AG04449 (cell line): ENCODE data around the gene ARFGAP2.
A peak's percentile ranks its signal among the peaks of the same experiment; 100 is the strongest.

Source experiments
- CTCF ChIA-PET: fragments of 350-600 bp; formaldehyde crosslinking; extraction: SDS; loops from one replicate; lab custom pipeline; 2021; ENCODE audit warnings: antibody characterized with exemption; lab: Yijun Ruan, JAX
- POLR2A ChIA-PET: fragments of 400-600, 350-600 bp; formaldehyde crosslinking; extraction: SDS; loops from one replicate; lab custom pipeline; 2020; ENCODE audit warnings: antibody characterized with exemption, inconsistent platforms; lab: Yijun Ruan, JAX
- DNase-seq: peaks from one replicate; pipeline ENCODE4 v3.0.0-alpha.2; 2010; ENCODE audit warnings: low read depth, low spot score
- H3K4me3 ChIP-seq: 2 replicates; pipeline ENCODE4 v1.5.1; 2011; ENCODE audit warnings: low read depth, mild to moderate bottlenecking, control low read depth, low read length
- TF ChIP-seq, protein P1 (sequence below): IDR thresholded peaks from one replicate; pipeline ENCODE4 v1.5.1; 2011; ENCODE audit warnings: mild to moderate bottlenecking, moderate library complexity, low read length, control low read depth, inconsistent platforms; ENCODE audit not compliant: insufficient read depth; ENCODE audit errors: missing control alignments

The ARFGAP2 gene

DNA sequence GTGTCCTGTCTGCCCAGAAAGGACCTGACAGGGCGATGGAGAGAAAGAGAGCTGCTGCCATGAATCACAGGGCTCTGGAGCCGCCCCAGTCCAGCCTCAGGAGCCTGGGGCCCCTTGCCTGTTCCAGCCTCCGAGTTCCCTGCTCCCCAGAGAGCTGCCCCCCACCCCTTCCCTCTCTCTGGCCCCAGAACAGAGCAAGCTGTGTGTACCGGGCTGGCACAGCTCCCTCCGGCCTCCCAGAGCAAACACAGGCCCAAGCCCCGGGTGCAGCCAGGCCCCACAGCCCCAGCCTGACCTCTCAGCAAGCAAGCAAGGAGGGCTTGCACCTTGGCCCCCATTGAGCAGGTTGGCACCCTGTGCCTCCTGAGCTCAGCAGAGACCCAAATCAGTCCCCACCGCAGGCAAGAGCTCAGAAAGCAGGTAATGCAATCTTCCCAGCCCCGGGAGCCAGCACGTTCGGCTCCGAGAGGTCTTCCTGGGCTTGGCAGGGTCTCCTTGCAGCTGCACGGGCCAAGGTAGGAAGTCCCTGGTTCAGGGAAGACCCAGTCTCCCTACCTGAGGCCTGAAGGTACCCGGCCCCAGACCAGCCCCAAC, 8.1 kb upstream of the ARFGAP2 start:
- TF ChIP-seq, protein P1, sequence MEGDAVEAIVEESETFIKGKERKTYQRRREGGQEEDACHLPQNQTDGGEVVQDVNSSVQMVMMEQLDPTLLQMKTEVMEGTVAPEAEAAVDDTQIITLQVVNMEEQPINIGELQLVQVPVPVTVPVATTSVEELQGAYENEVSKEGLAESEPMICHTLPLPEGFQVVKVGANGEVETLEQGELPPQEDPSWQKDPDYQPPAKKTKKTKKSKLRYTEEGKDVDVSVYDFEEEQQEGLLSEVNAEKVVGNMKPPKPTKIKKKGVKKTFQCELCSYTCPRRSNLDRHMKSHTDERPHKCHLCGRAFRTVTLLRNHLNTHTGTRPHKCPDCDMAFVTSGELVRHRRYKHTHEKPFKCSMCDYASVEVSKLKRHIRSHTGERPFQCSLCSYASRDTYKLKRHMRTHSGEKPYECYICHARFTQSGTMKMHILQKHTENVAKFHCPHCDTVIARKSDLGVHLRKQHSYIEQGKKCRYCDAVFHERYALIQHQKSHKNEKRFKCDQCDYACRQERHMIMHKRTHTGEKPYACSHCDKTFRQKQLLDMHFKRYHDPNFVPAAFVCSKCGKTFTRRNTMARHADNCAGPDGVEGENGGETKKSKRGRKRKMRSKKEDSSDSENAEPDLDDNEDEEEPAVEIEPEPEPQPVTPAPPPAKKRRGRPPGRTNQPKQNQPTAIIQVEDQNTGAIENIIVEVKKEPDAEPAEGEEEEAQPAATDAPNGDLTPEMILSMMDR = no peak
- ChIA-PET CTCF (interaction anchor here (0.8 to 2.3 kb wide), 12 partner anchors 9 to 222 kb away, joined by 3 to 13 read pairs (median 6); partner anchors contain the start of genes ACP2, ARFGAP2, DDB2 and NR1H3), POLR2A (interaction anchor here (0.6 to 1.9 kb wide), 7 partner anchors 30 to 129 kb away, joined by 3 to 7 read pairs (median 3); partner anchors contain the start of genes ACP2 and DDB2)
- H3K4me3 ChIP-seq = peak overlapping the region; percentile 71
- no peak for DNase-seq

DNA sequence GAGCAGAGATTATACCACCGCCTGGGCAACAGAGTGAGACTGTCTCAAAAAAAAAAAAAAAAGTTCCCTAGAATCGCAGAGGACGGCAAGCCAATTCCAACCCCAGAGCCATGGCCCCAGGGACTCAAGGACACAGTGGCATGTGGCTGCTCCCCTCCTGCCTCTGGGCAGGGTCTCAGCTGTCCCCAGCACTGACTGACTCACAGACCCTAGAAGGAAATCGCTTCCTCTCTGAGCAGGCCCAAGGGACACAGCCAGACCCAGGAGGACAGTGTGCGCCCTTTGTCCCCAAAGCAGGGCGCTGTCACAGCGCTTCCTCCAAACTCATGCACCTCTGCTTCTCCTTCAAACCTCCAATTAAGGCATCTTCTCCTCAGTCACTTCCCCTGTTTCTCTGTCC, 7.3 kb upstream of the ARFGAP2 start:
- CTCF ChIA-PET = interaction anchor here (1.4 to 9.0 kb wide), 5 partner anchors 22 to 223 kb away, joined by 3 to 99 read pairs (median 12); partner anchors contain the start of gene MYBPC3
- no peak overlapping the region for H3K4me3 ChIP-seq
- TF ChIP-seq, protein P1 = no peak
- no peak for DNase-seq
- POLR2A ChIA-PET = interaction anchor here (0.6 to 1.9 kb wide), 2 partner anchors 31 to 53 kb away, joined by 3 to 7 read pairs; partner anchors contain the start of gene DDB2

DNA sequence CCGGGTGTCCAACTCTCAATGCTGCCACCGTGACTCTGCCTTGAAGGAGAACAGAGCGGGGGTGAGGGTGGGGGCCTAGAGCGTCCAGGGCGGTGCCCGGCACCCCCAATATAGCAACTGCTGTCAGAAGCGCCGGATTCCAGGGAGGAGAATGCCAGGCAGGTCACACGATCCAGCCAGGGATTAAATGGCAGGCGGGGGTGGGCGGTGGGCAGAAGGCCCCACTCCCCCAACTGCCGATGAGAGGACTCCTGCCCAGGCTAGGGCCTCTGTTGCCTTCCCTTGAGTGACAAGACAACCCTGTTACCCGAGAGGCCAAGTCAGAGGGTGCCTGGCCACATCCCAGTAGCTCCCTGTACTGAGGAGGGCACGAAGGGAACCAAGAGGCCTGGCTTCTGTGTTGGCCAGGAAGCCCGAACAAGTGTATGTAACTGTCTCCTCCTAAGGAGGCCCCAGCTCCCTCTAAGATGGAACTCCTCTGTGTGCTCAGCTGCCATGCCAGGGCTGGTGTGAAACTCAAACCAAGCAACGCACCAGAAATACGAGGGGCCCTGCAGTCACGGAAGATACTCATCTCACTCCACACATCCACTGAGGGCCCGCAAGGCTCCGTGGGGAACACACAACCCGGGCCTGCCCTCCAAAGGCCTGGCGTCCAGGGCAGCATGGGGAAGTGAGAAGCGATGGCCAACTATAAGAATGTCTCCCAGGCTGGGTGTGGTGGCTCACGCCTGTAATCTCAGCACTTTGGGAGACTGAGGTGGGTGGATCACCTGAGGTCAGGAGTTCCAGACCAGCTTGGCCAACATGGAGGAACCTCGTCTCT, 6.6 kb upstream of the ARFGAP2 start:
- ChIA-PET POLR2A (no interaction called here), CTCF (interaction anchor here (0.9 to 9.0 kb wide), 5 partner anchors 30 to 169 kb away, joined by 3 to 99 read pairs (median 3); partner anchors contain the start of genes ACP2 and MYBPC3)
- no peak for DNase-seq
- no peak overlapping the region for H3K4me3 ChIP-seq
- TF ChIP-seq, protein P1 = no peak

DNA sequence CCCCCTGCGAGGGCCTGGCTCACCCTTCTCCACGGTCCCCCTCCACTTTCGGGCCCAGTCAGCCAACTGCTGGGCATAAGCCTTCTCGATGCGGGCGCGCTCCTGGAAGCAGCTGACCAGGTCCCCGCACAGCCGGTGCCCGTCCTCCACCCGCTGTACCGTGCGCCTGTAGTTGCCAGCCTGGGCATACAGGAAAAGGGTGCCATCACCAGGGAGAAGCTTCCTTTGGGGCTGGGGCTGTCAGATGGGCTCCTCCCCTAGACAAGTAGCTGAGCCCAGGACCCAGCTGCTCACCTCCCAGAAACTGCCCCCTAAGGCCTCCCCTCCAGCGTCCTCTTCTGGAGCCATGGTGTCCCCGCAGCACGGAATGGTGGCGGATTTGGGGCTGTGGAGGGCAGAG, 5.7 kb upstream of the ARFGAP2 start:
- no peak overlapping the region for H3K4me3 ChIP-seq
- TF ChIP-seq, protein P1 = no peak
- DNase-seq = no peak
- POLR2A ChIA-PET = no interaction called here
- CTCF ChIA-PET = interaction anchor here (0.9 to 9.0 kb wide), 6 partner anchors 29 to 170 kb away, joined by 3 to 99 read pairs (median 3); partner anchors contain the start of genes ACP2 and MYBPC3

DNA sequence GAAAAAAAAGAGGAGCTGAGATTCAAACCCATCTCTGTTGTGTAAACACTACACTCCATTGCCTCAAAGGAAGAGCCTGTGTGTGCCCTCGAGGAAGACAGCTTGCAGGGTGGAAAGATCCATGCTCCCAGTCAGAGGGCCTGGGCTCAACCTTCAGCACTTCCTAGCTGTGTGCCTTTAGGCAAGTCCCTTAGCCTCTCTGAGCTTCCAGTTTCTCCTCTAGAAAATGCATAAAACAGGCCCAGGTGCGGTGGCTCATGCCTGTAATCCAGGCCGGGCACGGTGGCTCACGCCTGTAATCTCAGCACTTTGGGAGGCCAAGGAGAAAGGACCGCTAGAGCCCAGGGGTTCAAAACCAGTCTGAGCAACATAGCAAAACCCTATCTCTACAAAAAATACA, 4.6 kb upstream of the ARFGAP2 start:
- DNase-seq = no peak
- H3K4me3 ChIP-seq = no peak overlapping the region
- CTCF ChIA-PET = interaction anchor here (0.8 to 11.2 kb wide), 7 partner anchors 18 to 171 kb away, joined by 3 to 108 read pairs (median 15); partner anchors contain the start of genes MADD, MYBPC3 and NR1H3
- TF ChIP-seq, protein P1 = no peak
- POLR2A ChIA-PET = interaction anchor here (0.6 kb wide), 1 partner anchor 54 kb away, joined by 3 read pairs; no protein-coding TSS in a partner anchor
